Activated naive CD4-positive, alpha-beta T cell treated with anti-CD3 and anti-CD28 coated beads for 36 hours (primary cell): Measurements from ENCODE around the gene MEIS1. TPM values are rescaled to one million over a fixed set of nuclear protein-coding genes. Genes with fewer than 3 reads are reported as not detected.

Source experiments
- CTCF ChIA-PET: fragments of 350-600 bp; sonication (Branson Sonifier 250); formaldehyde crosslinking; loops from one replicate; lab custom pipeline; 2021; ENCODE audit warnings: antibody characterized with exemption; lab: Charles Lee
- DNase-seq: peaks from one replicate; pipeline ENCODE4 v3.0.0-alpha.2; 2020
- H3K27ac Mint-ChIP-seq: one replicate; pipeline ENCODE4 v1.8.0; 2021; ENCODE audit warnings: mild to moderate bottlenecking, mixed read lengths
- H3K27me3 Mint-ChIP-seq: one replicate; pipeline ENCODE4 v1.8.0; 2021; ENCODE audit warnings: low read depth, mixed read lengths
- H3K36me3 Mint-ChIP-seq: one replicate; pipeline ENCODE4 v1.8.0; 2021; ENCODE audit warnings: low read depth, mixed read lengths
- H3K4me1 Mint-ChIP-seq: one replicate; pipeline ENCODE4 v1.8.0; 2021; ENCODE audit warnings: low read depth, mixed read lengths
- H3K4me3 Mint-ChIP-seq: one replicate; pipeline ENCODE4 v1.8.0; 2021; ENCODE audit warnings: mild to moderate bottlenecking, moderate library complexity, mixed read lengths
- H3K9me3 Mint-ChIP-seq: one replicate; pipeline ENCODE4 v1.8.0; 2021; ENCODE audit warnings: mixed read lengths
- intact Hi-C: fragments of 100-400 bp; cut with micrococcal nuclease; formaldehyde crosslinking; loops from one replicate; pipeline ENCODE4 v1.15.1; 2023
- total RNA-seq, 2 experiments: library from RNA; stranded (reverse); gene quantifications; one replicate each; pipeline ENCODE4 v1.2.3, GENCODE V29; 2021

MEIS1 gene
- total RNA-seq, 2 experiments from 2014 or later: not detected

GRCh38 chr2:66566726-66567399 lies 131.9 kb downstream of the MEIS1 start:
- no peak overlapping the region for H3K27ac Mint-ChIP-seq

GRCh38 chr2:66567729-66568128 lies 132.8 kb downstream of the MEIS1 start:
- intact Hi-C loops: no loop called here
- Mint-ChIP-seq H3K4me1 (no peaks in the 10 kb centered on the region), H3K27me3 (peaks cover 20% of the 10 kb centered on the region), H3K9me3 (no peaks in the 10 kb centered on the region), H3K27ac (no peak overlapping the region), H3K4me3 (no peak overlapping the region), H3K36me3 (no peaks in the 10 kb centered on the region)
- CTCF ChIA-PET: no interaction called here
- DNase-seq: no peak

More at GRCh38 chr2:66566726-66567399, 131.9 kb downstream of the MEIS1 start:
- no peak for DNase-seq
- Mint-ChIP-seq H3K4me3 (no peak overlapping the region), H3K9me3 (no peaks in the 10 kb centered on the region), H3K36me3 (no peaks in the 10 kb centered on the region), H3K4me1 (no peaks in the 10 kb centered on the region), H3K27me3 (peaks cover 20% of the 10 kb centered on the region)
- CTCF ChIA-PET: no interaction called here
- intact Hi-C loops: no loop called here

GRCh38 chr2:66568650-66569300 lies 133.8 kb downstream of the MEIS1 start:
- no peaks in the 10 kb centered on the region for H3K9me3 Mint-ChIP-seq
- intact Hi-C loops: no loop called here
- no peak overlapping the region for H3K4me3 Mint-ChIP-seq
- no peaks in the 10 kb centered on the region for H3K36me3 Mint-ChIP-seq
- DNase-seq: no peak
- H3K27me3 Mint-ChIP-seq: peaks cover 19% of the 10 kb centered on the region
- no peaks in the 10 kb centered on the region for H3K4me1 Mint-ChIP-seq
- no peak overlapping the region for H3K27ac Mint-ChIP-seq
- CTCF ChIA-PET: no interaction called here

- no peaks in the 10 kb centered on the region for H3K36me3 Mint-ChIP-seq
- CTCF ChIA-PET: no interaction called here
- no peak overlapping the region for H3K4me3 Mint-ChIP-seq
- no peak overlapping the region for H3K27ac Mint-ChIP-seq
- no peaks in the 10 kb centered on the region for H3K9me3 Mint-ChIP-seq
- H3K27me3 Mint-ChIP-seq: peaks cover 20% of the 10 kb centered on the region
- DNase-seq: no peak
- H3K4me1 Mint-ChIP-seq: no peaks in the 10 kb centered on the region
- intact Hi-C loops: no loop called here
These were observed 134.5 kb downstream of the MEIS1 start for GRCh38 chr2:66569321-66569851.

- no peak for DNase-seq
- intact Hi-C loops: loop anchor here (10.0 kb wide), 1 partner anchor 825 kb away; the partner anchor contains the start of gene ETAA1
- CTCF ChIA-PET: no interaction called here
- no peak overlapping the region for H3K4me3 Mint-ChIP-seq
- no peaks in the 10 kb centered on the region for H3K9me3 Mint-ChIP-seq
- peaks cover 1% of the 10 kb centered on the region for H3K4me1 Mint-ChIP-seq
- H3K36me3 Mint-ChIP-seq: no peaks in the 10 kb centered on the region
- H3K27me3 Mint-ChIP-seq: peaks cover 22% of the 10 kb centered on the region
- H3K27ac Mint-ChIP-seq: no peak overlapping the region
These were observed 135.0 kb downstream of the MEIS1 start for GRCh38 chr2:66569974-66570373.

GRCh38 chr2:66570471-66570870 lies 135.5 kb downstream of the MEIS1 start:
- intact Hi-C loops: loop anchor here (10.0 kb wide), 1 partner anchor 824 kb away; the partner anchor contains the start of gene ETAA1
- no peak for DNase-seq
- no peak overlapping the region for H3K4me3 Mint-ChIP-seq
- H3K27me3 Mint-ChIP-seq: peaks cover 27% of the 10 kb centered on the region
- H3K27ac Mint-ChIP-seq: no peak overlapping the region
- CTCF ChIA-PET: interaction anchor here (0.9 kb wide), 1 partner anchor 137 kb away, joined by 3 read pairs; no protein-coding TSS in a partner anchor
- peaks cover 5% of the 10 kb centered on the region for H3K4me1 Mint-ChIP-seq
- no peaks in the 10 kb centered on the region for H3K36me3 Mint-ChIP-seq
- no peaks in the 10 kb centered on the region for H3K9me3 Mint-ChIP-seq

GRCh38 chr2:66571918-66572317 lies 137.0 kb downstream of the MEIS1 start:
- no peak overlapping the region for H3K4me3 Mint-ChIP-seq
- H3K36me3 Mint-ChIP-seq: no peaks in the 10 kb centered on the region
- no peak overlapping the region for H3K27ac Mint-ChIP-seq
- peaks cover 11% of the 10 kb centered on the region for H3K4me1 Mint-ChIP-seq
- peaks cover 35% of the 10 kb centered on the region for H3K27me3 Mint-ChIP-seq
- DNase-seq: no peak
- no peaks in the 10 kb centered on the region for H3K9me3 Mint-ChIP-seq
- intact Hi-C loops: loop anchor here (2.0 to 10.0 kb wide), 2 partner anchors 135 to 823 kb away; partner anchors contain the start of gene ETAA1
- CTCF ChIA-PET: no interaction called here

- H3K36me3 Mint-ChIP-seq: no peaks in the 10 kb centered on the region
- peaks cover 37% of the 10 kb centered on the region for H3K27me3 Mint-ChIP-seq
- CTCF ChIA-PET: no interaction called here
- H3K4me3 Mint-ChIP-seq: no peak overlapping the region
- no peaks in the 10 kb centered on the region for H3K9me3 Mint-ChIP-seq
- intact Hi-C loops: loop anchor here (2.0 to 10.0 kb wide), 2 partner anchors 136 to 822 kb away; partner anchors contain the start of gene ETAA1
- DNase-seq: no peak
- H3K4me1 Mint-ChIP-seq: peaks cover 11% of the 10 kb centered on the region
- no peak overlapping the region for H3K27ac Mint-ChIP-seq
These were observed 137.5 kb downstream of the MEIS1 start for GRCh38 chr2:66572391-66572790.

- H3K4me3 Mint-ChIP-seq: no peak overlapping the region
- peaks cover 45% of the 10 kb centered on the region for H3K27me3 Mint-ChIP-seq
- DNase-seq: no peak
- intact Hi-C loops: loop anchor here (2.0 to 10.0 kb wide), 2 partner anchors 137 to 821 kb away; partner anchors contain the start of gene ETAA1
- no peaks in the 10 kb centered on the region for H3K36me3 Mint-ChIP-seq
- CTCF ChIA-PET: no interaction called here
- H3K27ac Mint-ChIP-seq: no peak overlapping the region
- peaks cover 11% of the 10 kb centered on the region for H3K4me1 Mint-ChIP-seq
- H3K9me3 Mint-ChIP-seq: no peaks in the 10 kb centered on the region
These were observed 138.5 kb downstream of the MEIS1 start for GRCh38 chr2:66573416-66573815.

- Mint-ChIP-seq H3K4me1 (peaks cover 11% of the 10 kb centered on the region), H3K27me3 (peaks cover 46% of the 10 kb centered on the region), H3K27ac (no peak overlapping the region), H3K4me3 (no peak overlapping the region), H3K9me3 (no peaks in the 10 kb centered on the region), H3K36me3 (no peaks in the 10 kb centered on the region)
- DNase-seq: no peak
- intact Hi-C loops: loop anchor here (2.0 to 10.0 kb wide), 2 partner anchors 137 to 821 kb away; partner anchors contain the start of gene ETAA1
- CTCF ChIA-PET: no interaction called here
These were observed 138.9 kb downstream of the MEIS1 start for GRCh38 chr2:66573821-66574233.

GRCh38 chr2:66574701-66575624 lies 140.0 kb downstream of the MEIS1 start:
- Mint-ChIP-seq H3K4me3 (no peak overlapping the region), H3K27me3 (peaks cover 50% of the 10 kb centered on the region), H3K4me1 (peaks cover 11% of the 10 kb centered on the region), H3K36me3 (no peaks in the 10 kb centered on the region), H3K27ac (no peak overlapping the region), H3K9me3 (no peaks in the 10 kb centered on the region)
- DNase-seq: peak; percentile 23
- intact Hi-C loops: loop anchor here (5.0 to 10.0 kb wide), 2 partner anchors 820 to 933 kb away; partner anchors contain the start of gene ETAA1
- CTCF ChIA-PET: no interaction called here
